22Rv1 (cell line): ENCODE measurements around the gene RCBTB2.

Experiments
- CTCF ChIP-seq: fragments of 450-650 bp; IDR thresholded peaks from 2 replicates; pipeline ENCODE4 v1.5.1; 2017; ENCODE audit warnings: mild to moderate bottlenecking
- ZFX ChIP-seq: fragments of 450-650 bp; IDR thresholded peaks from 2 replicates; pipeline ENCODE4 v1.6.1; 2017; ENCODE audit warnings: antibody characterized with exemption, borderline replicate concordance

GRCh38 chr13:48485432-48485831 is 47.4 kb downstream of the RCBTB2 start:
- TF ChIP-seq CTCF (no peak), ZFX (no peak)
